HCT116 (cell line): ENCODE results near the gene PRMT7. TPM values are rescaled to one million over a fixed set of nuclear protein-coding genes. Genes with fewer than 3 reads are reported as not detected.

Source experiments
- ATAC-seq: fragments of 200-7000 bp; cut with Tn5 transposase; 2 replicates; pipeline ENCODE4 v1.9.1; 2020; ENCODE audit warnings: mild to moderate bottlenecking, moderate library complexity
- BruUV-seq: library from RNA; stranded (reverse); fragments of 400-500 nt; replicated peaks from 2 replicates; lab custom pipeline; 2021; lab: Mats Ljungman, UMichigan
- CTCF ChIA-PET: fragments of 300-600 bp; sonication (Branson Sonifier 250); formaldehyde crosslinking; loops from one replicate; lab custom pipeline; 2021; ENCODE audit warnings: antibody characterized with exemption; lab: Charles Lee
- POLR2A ChIA-PET: fragments of 300-600, 350-600 bp; sonication (Branson Sonifier 250); formaldehyde crosslinking; loops from one replicate; lab custom pipeline; 2021; ENCODE audit warnings: antibody characterized with exemption; lab: Charles Lee
- RAD21 ChIA-PET, 2 experiments: fragments of 300-600 bp; sonication (Branson Sonifier 250); formaldehyde crosslinking; loops; one replicate each; lab custom pipeline; 2023; ENCODE audit warnings: low total read pairs in 2 of 2; ENCODE audit not compliant: uncharacterized antibody in 2 of 2, unreplicated experiment in 2 of 2, low non-redundant PET in 1 of 2; lab: Charles Lee
- DNase-seq: peaks from one replicate; pipeline ENCODE4 v3.0.0-alpha.2; 2010; ENCODE audit warnings: low read depth, low spot score
- H2AFZ ChIP-seq: fragments of 200-600 bp; shearing (Covaris generic), sonication (generic); 2 replicates; pipeline ENCODE4 v1.6.1; 2017; ENCODE audit warnings: low read depth, mixed run types, mixed read lengths, antibody characterized with exemption, low read length; ENCODE audit not compliant: poor library complexity, severe bottlenecking
- H3K27ac ChIP-seq: 2 replicates; pipeline ENCODE4 v1.5.1; 2012; ENCODE audit warnings: low read depth, low read length
- H3K27me3 ChIP-seq: fragments of 200-600 bp; sonication (generic); 2 replicates; pipeline ENCODE4 v1.6.1; 2016; ENCODE audit warnings: mixed run types, low read length, mixed read lengths; ENCODE audit not compliant: insufficient read depth
- H3K36me3 ChIP-seq, 2 experiments: fragments of 200-500 bp in 1 of 2; fragments of 200-600 bp in 1 of 2; sonication (Bioruptor generic) in 1 of 2; sonication (generic) in 1 of 2; 2 replicates each; pipeline versions ENCODE4 v1.5.1 to v1.6.1; 2014 to 2016; ENCODE audit warnings: low read length in 2 of 2, inconsistent platforms in 1 of 2, mixed read lengths in 1 of 2, mixed run types in 1 of 2; ENCODE audit not compliant: insufficient read depth in 2 of 2, control insufficient read depth in 1 of 2
- H3K4me1 ChIP-seq, 2 experiments: fragments of 200-600 bp in 1 of 2; sonication (generic) in 1 of 2; 2 replicates each; pipeline versions ENCODE4 v1.5.1 to v1.6.1; 2012 to 2017; ENCODE audit warnings: low read length in 2 of 2, inconsistent platforms in 1 of 2, mild to moderate bottlenecking in 1 of 2, mixed read lengths in 1 of 2, mixed run types in 1 of 2, moderate library complexity in 1 of 2; ENCODE audit not compliant: insufficient read depth in 2 of 2, control insufficient read depth in 1 of 2
- H3K4me2 ChIP-seq: fragments of 200-600 bp; sonication (generic); 2 replicates; pipeline ENCODE4 v1.6.1; 2017; ENCODE audit warnings: mixed run types, low read length, mixed read lengths
- H3K4me3 ChIP-seq, 2 experiments: fragments of 200-600 bp in 1 of 2; sonication (generic) in 1 of 2; replicated peaks in 1 of 2; 2 replicates each; pipeline ENCODE4 v1.5.1; 2011 to 2016; ENCODE audit warnings: low read length in 2 of 2, control low read depth in 1 of 2, low read depth in 1 of 2, mild to moderate bottlenecking in 1 of 2, mixed read lengths in 1 of 2, mixed run types in 1 of 2
- H3K79me2 ChIP-seq: fragments of 200-600 bp; sonication (generic); 2 replicates; pipeline ENCODE4 v1.6.1; 2017; ENCODE audit warnings: mild to moderate bottlenecking, mixed run types, low read length, moderate library complexity, mixed read lengths; ENCODE audit not compliant: insufficient read depth
- H3K9ac ChIP-seq: fragments of 200-600 bp; sonication (generic); 2 replicates; pipeline ENCODE4 v1.6.1; 2016; ENCODE audit warnings: low read length, mixed read lengths
- H3K9me2 ChIP-seq: fragments of 200-600 bp; sonication (generic), shearing (Covaris generic); 2 replicates; pipeline ENCODE4 v1.6.1; 2017; ENCODE audit warnings: mixed run types, mild to moderate bottlenecking, moderate library complexity; ENCODE audit not compliant: insufficient read depth
- H3K9me3 ChIP-seq, 2 experiments: fragments of 200-500 bp in 1 of 2; fragments of 200-600 bp in 1 of 2; sonication (Bioruptor generic) in 1 of 2; sonication (generic) in 1 of 2; 2 replicates each; pipeline ENCODE4 v1.6.1; 2014 to 2017; ENCODE audit warnings: low read length in 2 of 2, mixed read lengths in 2 of 2, inconsistent platforms in 1 of 2, low read depth in 1 of 2, mild to moderate bottlenecking in 1 of 2, mixed run types in 1 of 2, moderate library complexity in 1 of 2; ENCODE audit not compliant: control insufficient read depth in 1 of 2, insufficient read depth in 1 of 2
- H4K20me1 ChIP-seq: fragments of 200-600 bp; sonication (generic), shearing (Covaris generic); 2 replicates; pipeline ENCODE4 v1.6.1; 2017; ENCODE audit warnings: mixed run types, mild to moderate bottlenecking, moderate library complexity; ENCODE audit not compliant: insufficient read depth
- CEBPB ChIP-seq: IDR thresholded peaks from 2 replicates; pipeline ENCODE4 v1.6.1; 2012; ENCODE audit warnings: low read depth
- CTCF ChIP-seq, 3 experiments: fragments of 200-600 bp in 1 of 3; sonication (generic) in 1 of 3; IDR thresholded peaks in 2 of 3; conservative IDR thresholded peaks in 1 of 3; 2 replicates each; pipeline ENCODE4 v1.5.1; 2012 to 2017; ENCODE audit warnings: low read depth in 2 of 3, low read length in 2 of 3, antibody characterized with exemption in 1 of 3, borderline replicate concordance in 1 of 3, control low read depth in 1 of 3, mild to moderate bottlenecking in 1 of 3, mixed read lengths in 1 of 3, mixed run types in 1 of 3, moderate library complexity in 1 of 3; ENCODE audit not compliant: insufficient read depth in 1 of 3
- EGR1 ChIP-seq: IDR thresholded peaks from 2 replicates; pipeline ENCODE4 v1.6.1; 2012; ENCODE audit warnings: low read depth
- EZH2 ChIP-seq: fragments of 200-600 bp; sonication (generic); IDR thresholded peaks from 2 replicates; pipeline ENCODE4 v1.6.1; 2017; ENCODE audit warnings: antibody characterized with exemption, mixed run types
- EZH2phosphoT487 ChIP-seq: fragments of 200-600 bp; IDR thresholded peaks from 2 replicates; pipeline ENCODE4 v1.6.1; 2018; ENCODE audit warnings: antibody characterized with exemption, borderline replicate concordance
- FOSL1 ChIP-seq: IDR thresholded peaks from 2 replicates; pipeline ENCODE4 v1.6.1; 2012; ENCODE audit warnings: low read depth
- JUND ChIP-seq: IDR thresholded peaks from 2 replicates; pipeline ENCODE4 v1.6.1; 2012
- POLR2A ChIP-seq: IDR thresholded peaks from 2 replicates; pipeline ENCODE4 v1.7.0; 2011; ENCODE audit warnings: borderline replicate concordance; ENCODE audit not compliant: insufficient read depth, insufficient read length; ENCODE audit errors: extremely low read depth
- RAD21 ChIP-seq: IDR thresholded peaks from 2 replicates; pipeline ENCODE4 v1.6.1; 2012; ENCODE audit warnings: low read depth, mild to moderate bottlenecking
- SIN3A ChIP-seq: IDR thresholded peaks from 2 replicates; pipeline ENCODE4 v1.6.1; 2012; ENCODE audit warnings: low read depth
- SP1 ChIP-seq: IDR thresholded peaks from 2 replicates; pipeline ENCODE4 v1.6.1; 2012; ENCODE audit warnings: low read depth
- SRF ChIP-seq: IDR thresholded peaks from 2 replicates; pipeline ENCODE4 v1.6.1; 2012; ENCODE audit warnings: low read depth
- TCF7L2 ChIP-seq: IDR thresholded peaks from 2 replicates; pipeline ENCODE4 v1.7.0; 2011; ENCODE audit warnings: borderline replicate concordance, inconsistent platforms; ENCODE audit not compliant: insufficient read depth, insufficient read length; ENCODE audit errors: extremely low read depth
- YY1 ChIP-seq: IDR thresholded peaks from 2 replicates; pipeline ENCODE4 v1.6.1; 2011; ENCODE audit warnings: low read length, low read depth, moderate library complexity, mild to moderate bottlenecking; ENCODE audit not compliant: insufficient replicate concordance; ENCODE audit errors: extremely low read depth
- ZNF274 ChIP-seq: fragments of 200-500 bp; sonication (Bioruptor generic); IDR thresholded peaks from 2 replicates; pipeline ENCODE4 v1.6.1; 2014; ENCODE audit warnings: mild to moderate bottlenecking, low read depth, low read length, inconsistent platforms
- intact Hi-C: fragments of 100-400 bp; cut with micrococcal nuclease; formaldehyde crosslinking; loops from 2 replicates; pipeline ENCODE4 v1.10.0; 2022
- total RNA-seq: library from RNA; stranded (reverse); gene quantifications from one replicate; pipeline ENCODE4 v1.2.1, GENCODE V29; 2021; ENCODE audit not compliant: unreplicated experiment
- TF ChIP-seq, protein P1 (sequence below): IDR thresholded peaks from 2 replicates; pipeline ENCODE4 v1.6.1; 2011; ENCODE audit warnings: mild to moderate bottlenecking, low read length, moderate library complexity; ENCODE audit not compliant: insufficient replicate concordance; ENCODE audit errors: extremely low read depth
- TF ChIP-seq, protein P2 (sequence below): IDR thresholded peaks from 2 replicates; pipeline ENCODE4 v1.6.1; 2012
- TF ChIP-seq, protein P3 (sequence below): IDR thresholded peaks from 2 replicates; pipeline ENCODE4 v1.6.1; 2012

Gene PRMT7
- total RNA-seq, 1 experiment from 2014 or later: 34.4 TPM

DNA sequence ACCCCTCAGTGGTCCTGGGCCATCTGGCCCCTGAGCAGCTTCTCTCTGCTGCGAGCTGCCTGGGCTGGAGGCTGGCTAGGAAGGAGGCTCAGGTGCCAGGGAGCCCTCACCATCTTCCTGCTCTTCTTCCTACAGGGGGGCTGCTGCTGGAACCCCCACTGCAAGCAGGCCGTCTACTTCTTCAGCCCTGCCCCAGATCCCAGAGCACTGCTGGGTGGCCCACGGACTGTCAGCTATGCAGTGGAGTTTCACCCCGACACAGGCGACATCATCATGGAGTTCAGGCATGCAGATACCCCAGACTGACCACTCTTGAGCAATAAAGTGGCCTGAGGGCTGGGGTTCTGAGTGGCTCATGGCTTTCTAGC lies 46.1 kb downstream of the PRMT7 start:
- H3K9ac ChIP-seq: no peak overlapping the region
- no peaks in the 10 kb centered on the region for H3K27me3 ChIP-seq
- H3K9me2 ChIP-seq: no peaks in the 10 kb centered on the region
- no peak overlapping the region for H3K27ac ChIP-seq
- intact Hi-C loops: no loop called here
- no peaks in the 10 kb centered on the region for H4K20me1 ChIP-seq
- no peak overlapping the region for H2AFZ ChIP-seq
- no peak overlapping the region for H3K4me2 ChIP-seq
- no peak overlapping the region for H3K4me3 ChIP-seq
- no peaks in the 10 kb centered on the region for H3K4me1 ChIP-seq
- no peaks in the 10 kb centered on the region for H3K79me2 ChIP-seq
- no peak for ATAC-seq
- TF ChIP-seq YY1 (no peak), CEBPB (no peak)
- TF ChIP-seq, all 23 proteins: peak for 0
- Histone ChIP-seq H3K36me3 (peaks cover 0 to 11% of the 10 kb centered on the region in 2 experiments; a peak in 3 of 4 replicates), H3K9me3 (no peaks in the 10 kb centered on the region)
- BruUV-seq: no TSS peak
- POLR2A ChIA-PET: no interaction called here
- DNase-seq: no peak
- CTCF ChIA-PET: no interaction called here
- RAD21 ChIA-PET: no interaction called here

GRCh38 chr16:68357521-68357922 lies 46.7 kb downstream of the PRMT7 start:
- ChIA-PET POLR2A (no interaction called here), RAD21 (no interaction called here), CTCF (no interaction called here)
- DNase-seq: no peak
- ATAC-seq: no peak
- peaks cover 0 to 11% of the 10 kb centered on the region in 2 experiments; a peak in 3 of 4 replicates for H3K36me3 ChIP-seq
- intact Hi-C loops: no loop called here
- H4K20me1 ChIP-seq: no peaks in the 10 kb centered on the region
- no peak overlapping the region for H2AFZ ChIP-seq
- no peak overlapping the region for H3K27ac ChIP-seq
- H3K4me3 ChIP-seq: no peak overlapping the region
- no peaks in the 10 kb centered on the region for H3K4me1 ChIP-seq
- no peaks in the 10 kb centered on the region for H3K27me3 ChIP-seq
- no TSS peak for BruUV-seq
- no peak overlapping the region for H3K9ac ChIP-seq
- no peaks in the 10 kb centered on the region for H3K79me2 ChIP-seq
- no peaks in the 10 kb centered on the region for H3K9me3 ChIP-seq
- no peaks in the 10 kb centered on the region for H3K9me2 ChIP-seq
- no peak overlapping the region for H3K4me2 ChIP-seq
- TF ChIP-seq RAD21 (no peak), EZH2phosphoT487 (no peak), SRF (no peak), JUND (no peak), CTCF (IDR thresholded peaks at IDR 0.05 in 2 of 3, conservative IDR thresholded peaks at IDR 0.05 in 1 of 3; ENCODE audit: borderline replicate concordance in 1 of 3, insufficient read depth in 1 of 3, low read depth in 2 of 3, low read length in 2 of 3) (no peak), POLR2A (no peak), CEBPB (no peak), YY1 (no peak), EGR1 (no peak), ZNF274 (no peak), SIN3A (no peak), EZH2 (no peak), SP1 (no peak), FOSL1 (no peak), TCF7L2 (no peak)
- TF ChIP-seq, protein P1, sequence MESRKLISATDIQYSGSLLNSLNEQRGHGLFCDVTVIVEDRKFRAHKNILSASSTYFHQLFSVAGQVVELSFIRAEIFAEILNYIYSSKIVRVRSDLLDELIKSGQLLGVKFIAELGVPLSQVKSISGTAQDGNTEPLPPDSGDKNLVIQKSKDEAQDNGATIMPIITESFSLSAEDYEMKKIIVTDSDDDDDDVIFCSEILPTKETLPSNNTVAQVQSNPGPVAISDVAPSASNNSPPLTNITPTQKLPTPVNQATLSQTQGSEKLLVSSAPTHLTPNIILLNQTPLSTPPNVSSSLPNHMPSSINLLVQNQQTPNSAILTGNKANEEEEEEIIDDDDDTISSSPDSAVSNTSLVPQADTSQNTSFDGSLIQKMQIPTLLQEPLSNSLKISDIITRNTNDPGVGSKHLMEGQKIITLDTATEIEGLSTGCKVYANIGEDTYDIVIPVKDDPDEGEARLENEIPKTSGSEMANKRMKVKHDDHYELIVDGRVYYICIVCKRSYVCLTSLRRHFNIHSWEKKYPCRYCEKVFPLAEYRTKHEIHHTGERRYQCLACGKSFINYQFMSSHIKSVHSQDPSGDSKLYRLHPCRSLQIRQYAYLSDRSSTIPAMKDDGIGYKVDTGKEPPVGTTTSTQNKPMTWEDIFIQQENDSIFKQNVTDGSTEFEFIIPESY: no peak
- TF ChIP-seq, protein P2, sequence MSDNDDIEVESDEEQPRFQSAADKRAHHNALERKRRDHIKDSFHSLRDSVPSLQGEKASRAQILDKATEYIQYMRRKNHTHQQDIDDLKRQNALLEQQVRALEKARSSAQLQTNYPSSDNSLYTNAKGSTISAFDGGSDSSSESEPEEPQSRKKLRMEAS: no peak
- TF ChIP-seq, protein P3, sequence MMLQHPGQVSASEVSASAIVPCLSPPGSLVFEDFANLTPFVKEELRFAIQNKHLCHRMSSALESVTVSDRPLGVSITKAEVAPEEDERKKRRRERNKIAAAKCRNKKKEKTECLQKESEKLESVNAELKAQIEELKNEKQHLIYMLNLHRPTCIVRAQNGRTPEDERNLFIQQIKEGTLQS: no peak
